Mammary epithelial cell (primary cell): Measurements from ENCODE around the gene KCNRG.

Source experiments
- CTCF ChIP-seq, 2 donors: IDR thresholded peaks in 1 of 2; conservative IDR thresholded peaks in 1 of 2; 2 replicates each; pipeline ENCODE4 v1.5.1; 2011 to 2012; ENCODE audit warnings: inconsistent platforms in 2 of 2, low read length in 2 of 2, mild to moderate bottlenecking in 2 of 2, control low read depth in 1 of 2, low read depth in 1 of 2; ENCODE audit not compliant: insufficient read depth in 1 of 2; ENCODE audit errors: extremely low read depth in 1 of 2
- EZH2 ChIP-seq: IDR thresholded peaks from 2 replicates; pipeline ENCODE4 v1.6.1; 2012; ENCODE audit warnings: low read length, inconsistent platforms, borderline replicate concordance

DNA sequence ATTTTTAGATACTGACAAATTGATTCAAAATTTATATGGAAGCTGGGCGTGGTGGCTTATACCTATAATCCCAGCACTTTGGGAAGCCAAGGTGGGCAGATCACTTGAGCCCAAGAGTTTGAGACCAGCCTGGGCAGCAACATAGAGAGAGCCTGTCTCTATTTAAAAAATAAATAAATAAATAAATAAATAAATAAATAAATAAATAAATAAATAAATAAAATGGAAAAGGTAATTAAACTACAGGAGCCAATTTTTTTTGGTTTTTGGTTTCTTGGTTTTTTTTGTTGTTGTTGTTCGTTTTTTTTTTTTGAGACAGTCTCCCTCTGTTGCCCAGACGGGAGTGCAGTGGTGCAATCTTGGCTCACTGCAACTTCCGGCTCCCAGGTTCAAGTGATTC is 47.8 kb upstream of the KCNRG start:
- TF ChIP-seq CTCF (conservative IDR thresholded peaks at IDR 0.05 in 1 of 2, IDR thresholded peaks at IDR 0.05 in 1 of 2; ENCODE audit: extremely low read depth in 1 of 2, insufficient read depth in 1 of 2, low read depth in 1 of 2, low read length in 2 of 2) (no peak), EZH2 (no peak)
